ENCODE results near the gene NRAS.
"Not testable (repeated sequence)": the region's sequence is repeated elsewhere in the genome, so short reads cannot be mapped to it uniquely, and the experiment has no call there.

- TF ChIP-seq CTCF (IDR thresholded peaks at IDR 0.05); POLR2A (IDR thresholded peaks at IDR 0.05); POLR2AphosphoS5 (IDR thresholded peaks at IDR 0.05; ENCODE audit: insufficient read depth in 1 of 2, low read depth in 1 of 2): not testable (repeated sequence)
Measured at GRCh38 chr1:114753702-114754101, 37.1 kb upstream of the NRAS start.
